HG02678 (cell line): ENCODE measurements around the gene SND1.

Experiments used
- ATAC-seq: cut with Tn5 transposase; IDR thresholded peaks from one replicate; pipeline ENCODE4 v1.9.1; 2021; ENCODE audit warnings: mild to moderate bottlenecking, moderate library complexity; ENCODE audit not compliant: unreplicated experiment

SND1 gene

DNA sequence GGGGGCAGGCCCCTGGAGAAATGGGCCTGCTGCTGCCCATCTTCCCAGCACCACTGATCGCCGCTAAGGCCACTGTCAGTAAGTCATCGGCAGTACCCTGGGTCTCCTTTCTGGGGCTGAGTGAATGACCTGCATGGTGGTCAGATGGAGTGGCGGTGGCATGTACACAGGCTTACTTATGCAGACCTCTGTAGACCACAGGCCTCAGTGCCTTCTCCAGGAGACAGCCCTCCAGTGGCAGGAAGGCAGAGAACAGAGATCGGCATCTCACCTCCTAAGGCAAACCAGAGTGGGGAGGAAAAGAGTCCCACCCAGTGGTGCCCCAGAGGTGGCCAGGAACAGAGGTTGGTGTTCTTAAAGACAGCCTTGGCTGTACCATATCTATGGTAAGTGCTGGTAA lies 402.0 kb downstream of the SND1 start:
- no peak for ATAC-seq

DNA sequence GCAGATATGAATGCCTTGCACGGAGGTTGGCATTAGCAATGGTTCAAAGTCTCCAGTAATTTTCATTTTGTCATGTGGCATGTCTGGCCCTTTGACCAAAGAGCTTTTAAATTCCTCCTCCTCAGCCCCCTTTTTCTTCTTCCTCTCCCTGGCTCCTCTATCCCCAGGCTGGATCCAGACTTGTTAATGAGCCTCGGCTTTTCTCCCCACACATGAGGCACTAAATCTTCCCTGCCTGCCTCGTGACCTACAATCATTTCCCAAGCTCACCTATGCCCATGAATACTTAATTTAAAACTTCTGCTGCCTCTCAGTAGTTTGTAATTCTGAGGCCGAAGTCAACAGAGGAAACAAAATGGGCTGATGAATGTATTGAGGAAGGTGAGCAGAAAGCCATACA lies 402.5 kb downstream of the SND1 start:
- no peak for ATAC-seq

GRCh38 chr7:128055637-128056036 lies 403.6 kb downstream of the SND1 start:
- no peak for ATAC-seq

- ATAC-seq, result no peak
These were observed 404.9 kb downstream of the SND1 start for GRCh38 chr7:128056901-128057300.

DNA sequence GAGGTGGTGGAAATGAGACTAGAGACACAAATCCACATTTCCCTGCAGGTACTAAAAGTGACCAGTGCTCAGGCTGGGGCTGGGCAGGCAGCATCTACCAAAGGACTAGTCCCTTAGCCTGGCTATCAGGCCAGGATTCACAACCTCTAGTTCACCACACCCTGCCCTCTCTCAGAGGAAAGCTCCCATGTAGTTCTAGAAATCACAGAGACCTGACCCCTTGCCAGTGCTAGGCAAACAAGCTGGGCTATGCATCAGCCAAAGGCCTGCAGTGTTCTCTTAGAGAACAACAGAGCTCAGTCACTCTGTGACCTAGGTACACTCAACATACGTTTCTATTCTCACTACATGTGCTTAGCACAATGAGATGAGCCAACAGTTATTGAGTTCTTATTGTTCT lies 405.9 kb downstream of the SND1 start:
- ATAC-seq, result no peak

DNA sequence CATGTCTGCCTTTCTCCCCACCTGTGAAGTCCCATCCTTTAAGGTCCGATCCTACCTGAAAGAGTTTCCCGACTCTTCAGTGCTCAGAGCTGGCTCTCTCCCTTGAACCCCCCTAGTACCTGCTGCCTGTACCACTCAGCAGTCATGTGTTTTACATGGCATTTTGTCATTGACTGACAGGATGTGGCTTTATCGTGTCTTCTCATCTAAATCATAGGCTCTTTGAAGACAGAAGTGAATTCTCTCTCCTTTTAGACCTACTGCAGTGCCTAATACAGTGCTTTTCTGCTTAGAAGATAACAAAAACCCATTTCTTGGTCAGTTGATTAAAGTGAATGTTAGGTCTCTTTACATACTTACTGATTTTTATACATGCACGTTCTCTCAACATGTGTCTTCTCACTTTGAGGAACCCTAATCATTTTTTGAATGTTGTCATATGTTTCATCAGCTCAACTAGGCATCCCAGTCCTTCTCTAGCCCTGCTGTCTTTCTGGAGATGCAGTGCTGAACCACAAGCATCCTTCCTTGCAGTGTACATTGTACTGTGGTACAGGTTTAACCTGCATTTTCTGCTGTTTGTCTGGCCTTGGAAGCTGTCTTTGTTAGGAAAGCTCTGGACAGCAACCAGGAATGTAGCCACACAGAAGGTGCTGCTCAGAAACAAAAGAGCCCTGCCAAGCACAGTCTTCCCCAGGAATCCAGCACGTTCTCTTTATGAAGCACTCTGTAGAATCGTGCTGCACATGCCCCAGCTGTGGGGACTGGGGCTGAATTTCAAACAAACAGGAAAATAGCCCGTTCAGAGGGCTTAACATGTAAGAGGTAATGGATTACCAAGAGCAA lies 407.4 kb downstream of the SND1 start:
- ATAC-seq, result no peak

GRCh38 chr7:128060018-128060417 lies 408.0 kb downstream of the SND1 start:
- ATAC-seq, result no peak

GRCh38 chr7:128063088-128063487 lies 411.1 kb downstream of the SND1 start:
- ATAC-seq, result no peak

GRCh38 chr7:128065872-128066271 lies 413.9 kb downstream of the SND1 start:
- ATAC-seq, result no peak

GRCh38 chr7:128066395-128066794 lies 414.4 kb downstream of the SND1 start:
- ATAC-seq, result no peak

DNA sequence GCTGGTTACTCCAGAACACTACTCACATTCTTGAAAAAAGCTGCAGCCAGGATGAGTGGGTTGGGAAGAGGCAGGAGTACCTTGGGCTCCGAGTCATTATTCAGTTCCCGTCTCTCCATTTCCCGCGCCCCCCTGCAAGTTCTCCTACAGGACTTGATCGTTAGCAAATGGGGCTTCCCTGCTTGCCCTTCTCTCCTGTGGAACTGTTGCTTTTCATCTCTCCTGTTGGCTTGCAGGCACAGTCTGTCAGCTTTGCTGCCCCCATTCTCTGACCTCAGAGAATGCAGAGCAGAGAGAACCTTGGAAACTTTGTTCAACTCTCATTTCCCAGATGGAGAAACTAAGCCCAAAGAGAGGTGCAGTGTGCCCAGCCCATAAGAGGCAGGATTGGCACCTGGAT lies 414.9 kb downstream of the SND1 start:
- ATAC-seq, result no peak

- no peak for ATAC-seq
These were observed 416.0 kb downstream of the SND1 start for GRCh38 chr7:128067983-128068382.

- ATAC-seq, result no peak
These were observed 416.8 kb downstream of the SND1 start for GRCh38 chr7:128068785-128069184.

- ATAC-seq, result no peak
These were observed 417.7 kb downstream of the SND1 start for GRCh38 chr7:128069373-128070364.

DNA sequence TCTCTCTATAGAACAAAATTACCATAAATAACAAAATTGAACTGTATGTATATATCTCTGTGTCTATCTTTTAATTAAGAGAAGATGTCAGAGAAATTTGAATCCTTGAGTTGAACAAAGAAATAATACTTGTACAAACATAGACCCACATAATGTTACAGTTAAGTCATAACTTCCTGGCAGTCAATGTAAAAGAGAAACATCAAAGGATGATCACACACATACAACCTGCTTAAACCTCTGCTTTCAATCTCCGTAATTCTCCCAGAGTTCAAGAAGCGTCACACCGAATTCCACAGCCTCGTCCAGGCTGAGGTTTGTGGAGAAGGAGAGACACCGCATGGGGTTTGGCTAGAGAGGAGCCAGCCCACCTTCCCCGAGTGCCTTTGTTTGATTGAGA lies 419.4 kb downstream of the SND1 start:
- ATAC-seq, result no peak

GRCh38 chr7:128071801-128072200 lies 419.8 kb downstream of the SND1 start:
- ATAC-seq, result no peak

DNA sequence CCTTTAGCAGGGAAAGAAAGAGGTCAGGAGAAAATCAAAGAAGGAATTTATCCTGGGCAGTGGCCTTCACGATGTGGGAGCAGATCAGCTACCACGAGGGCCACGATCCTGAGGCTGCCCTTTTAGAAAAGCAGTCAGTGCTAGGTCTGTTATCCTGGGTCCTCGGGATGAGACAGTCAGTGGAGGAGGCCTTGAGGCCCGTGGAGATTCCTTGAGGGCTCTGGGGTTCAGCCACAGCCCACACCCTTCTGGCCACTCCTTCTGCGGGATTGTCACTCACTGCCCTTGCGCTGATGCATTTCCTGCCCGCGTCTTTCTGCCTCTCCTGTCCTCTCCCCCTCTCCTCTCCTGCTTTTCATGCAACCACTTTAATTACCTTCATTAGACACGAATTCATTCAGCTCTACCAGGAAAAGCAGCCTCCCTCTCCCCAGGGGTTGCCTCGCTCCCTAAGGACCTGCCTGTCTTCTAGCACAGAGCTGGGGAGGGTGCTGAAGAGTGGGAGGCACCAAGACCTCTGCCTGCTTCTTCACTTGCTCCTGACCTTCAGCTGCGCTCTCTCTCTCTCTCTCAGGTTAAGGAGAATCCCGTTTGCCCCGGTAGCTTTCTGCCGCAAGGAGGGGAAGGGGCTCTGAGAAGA lies 421.8 kb downstream of the SND1 start:
- no peak for ATAC-seq

DNA sequence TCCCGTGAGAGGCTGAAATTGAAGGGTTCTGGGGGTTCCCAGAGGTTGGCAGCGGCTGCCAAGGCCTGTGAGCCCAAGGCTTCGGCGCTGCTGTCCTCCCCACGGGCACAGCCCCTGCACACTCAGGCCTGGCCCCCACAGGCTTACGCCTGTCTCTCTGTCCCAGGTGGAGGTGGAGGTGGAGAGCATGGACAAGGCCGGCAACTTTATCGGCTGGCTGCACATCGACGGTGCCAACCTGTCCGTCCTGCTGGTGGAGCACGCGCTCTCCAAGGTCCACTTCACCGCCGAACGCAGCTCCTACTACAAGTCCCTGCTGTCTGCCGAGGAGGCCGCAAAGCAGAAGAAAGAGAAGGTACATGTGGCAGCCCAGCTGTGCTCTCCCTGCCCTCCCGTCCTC lies 422.3 kb downstream of the SND1 start:
- ATAC-seq, result no peak

- ATAC-seq, result no peak
These were observed 422.7 kb downstream of the SND1 start for GRCh38 chr7:128074736-128075135.

DNA sequence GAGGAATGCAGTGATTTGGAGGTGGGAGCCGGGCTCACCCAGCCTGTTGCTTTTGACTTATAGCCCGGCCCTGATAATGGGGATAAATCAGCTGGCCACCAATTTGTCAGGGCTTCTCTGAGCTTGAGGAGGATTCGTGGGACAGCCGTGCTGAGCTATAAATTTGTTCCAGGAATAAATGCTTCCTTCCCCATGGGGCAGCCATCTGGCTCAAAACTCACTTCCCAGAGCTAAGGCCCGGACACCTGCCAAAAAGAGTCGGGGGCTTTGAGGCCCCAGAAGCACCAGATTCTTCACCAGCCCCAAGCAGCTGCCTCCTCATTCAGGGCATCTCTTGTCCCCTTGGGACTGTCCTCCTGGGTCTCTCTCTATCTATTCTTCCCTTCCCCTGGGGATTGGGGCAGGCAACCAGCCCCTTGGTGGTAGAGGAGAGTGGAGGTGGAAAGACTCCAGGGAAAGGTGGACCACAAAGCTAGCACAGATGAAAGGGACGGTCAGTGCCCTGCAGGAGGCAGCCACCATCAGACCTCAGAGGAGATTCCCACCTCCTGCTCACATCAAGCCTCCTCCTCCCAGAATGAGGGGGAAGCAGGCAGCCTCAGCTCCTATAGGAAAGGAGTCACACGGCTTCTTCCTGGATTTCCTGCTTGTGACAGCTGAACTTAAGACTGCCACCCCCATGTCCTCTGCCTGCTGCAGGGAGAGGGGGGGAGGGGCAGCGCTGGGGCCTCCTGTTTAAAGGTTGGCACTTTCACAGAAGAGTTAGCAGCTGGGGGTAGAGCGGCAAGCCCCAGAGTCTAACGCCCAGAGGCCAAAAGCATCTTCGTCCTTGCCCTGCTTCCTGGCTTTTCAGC lies 423.5 kb downstream of the SND1 start:
- ATAC-seq, result no peak
